ENCODE data around the gene DYNC2I2. TPM values are rescaled to one million over a fixed set of nuclear protein-coding genes. Genes with fewer than 3 reads are reported as not detected.

Gene DYNC2I2
- total and polyA plus RNA-seq, 2 experiments from 2014 or later = 77.2 to 119 TPM

DNA sequence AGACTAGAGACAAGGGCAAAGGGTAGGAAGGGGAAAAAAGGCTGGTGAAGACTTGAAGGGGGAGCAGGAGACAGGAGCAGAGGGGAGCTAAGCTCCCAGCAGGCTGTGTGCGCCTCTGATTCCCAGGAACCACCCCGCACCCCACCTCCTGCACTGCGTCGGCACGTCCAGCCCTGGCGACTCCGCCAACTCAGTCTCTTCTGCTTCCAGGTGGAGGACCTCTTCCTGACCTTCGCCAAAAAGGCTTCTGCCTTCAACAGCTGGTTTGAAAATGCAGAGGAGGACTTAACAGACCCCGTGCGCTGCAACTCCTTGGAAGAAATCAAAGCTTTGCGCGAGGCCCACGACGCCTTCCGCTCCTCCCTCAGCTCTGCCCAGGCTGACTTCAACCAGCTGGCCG is 30.5 kb downstream of the DYNC2I2 start:
- DNase-seq (ENCODE audit: low read depth in 1 of 2, low spot score in 1 of 2) = no peak
- no peaks in the 10 kb centered on the region for H3K4me1 ChIP-seq (ENCODE audit: low read depth)
- no peaks in the 10 kb centered on the region for H3K9me3 ChIP-seq (ENCODE audit: low read depth)
- TF ChIP-seq, protein P1, sequence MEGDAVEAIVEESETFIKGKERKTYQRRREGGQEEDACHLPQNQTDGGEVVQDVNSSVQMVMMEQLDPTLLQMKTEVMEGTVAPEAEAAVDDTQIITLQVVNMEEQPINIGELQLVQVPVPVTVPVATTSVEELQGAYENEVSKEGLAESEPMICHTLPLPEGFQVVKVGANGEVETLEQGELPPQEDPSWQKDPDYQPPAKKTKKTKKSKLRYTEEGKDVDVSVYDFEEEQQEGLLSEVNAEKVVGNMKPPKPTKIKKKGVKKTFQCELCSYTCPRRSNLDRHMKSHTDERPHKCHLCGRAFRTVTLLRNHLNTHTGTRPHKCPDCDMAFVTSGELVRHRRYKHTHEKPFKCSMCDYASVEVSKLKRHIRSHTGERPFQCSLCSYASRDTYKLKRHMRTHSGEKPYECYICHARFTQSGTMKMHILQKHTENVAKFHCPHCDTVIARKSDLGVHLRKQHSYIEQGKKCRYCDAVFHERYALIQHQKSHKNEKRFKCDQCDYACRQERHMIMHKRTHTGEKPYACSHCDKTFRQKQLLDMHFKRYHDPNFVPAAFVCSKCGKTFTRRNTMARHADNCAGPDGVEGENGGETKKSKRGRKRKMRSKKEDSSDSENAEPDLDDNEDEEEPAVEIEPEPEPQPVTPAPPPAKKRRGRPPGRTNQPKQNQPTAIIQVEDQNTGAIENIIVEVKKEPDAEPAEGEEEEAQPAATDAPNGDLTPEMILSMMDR (IDR thresholded peaks at IDR 0.05; ENCODE audit: low read depth, low read length) = no peak
- H3K4me3 ChIP-seq = no peak overlapping the region
- H3K27ac ChIP-seq = no peak overlapping the region
- H3K36me3 ChIP-seq = peaks cover 70% of the 10 kb centered on the region
- no peaks in the 10 kb centered on the region for H3K27me3 ChIP-seq

DNA sequence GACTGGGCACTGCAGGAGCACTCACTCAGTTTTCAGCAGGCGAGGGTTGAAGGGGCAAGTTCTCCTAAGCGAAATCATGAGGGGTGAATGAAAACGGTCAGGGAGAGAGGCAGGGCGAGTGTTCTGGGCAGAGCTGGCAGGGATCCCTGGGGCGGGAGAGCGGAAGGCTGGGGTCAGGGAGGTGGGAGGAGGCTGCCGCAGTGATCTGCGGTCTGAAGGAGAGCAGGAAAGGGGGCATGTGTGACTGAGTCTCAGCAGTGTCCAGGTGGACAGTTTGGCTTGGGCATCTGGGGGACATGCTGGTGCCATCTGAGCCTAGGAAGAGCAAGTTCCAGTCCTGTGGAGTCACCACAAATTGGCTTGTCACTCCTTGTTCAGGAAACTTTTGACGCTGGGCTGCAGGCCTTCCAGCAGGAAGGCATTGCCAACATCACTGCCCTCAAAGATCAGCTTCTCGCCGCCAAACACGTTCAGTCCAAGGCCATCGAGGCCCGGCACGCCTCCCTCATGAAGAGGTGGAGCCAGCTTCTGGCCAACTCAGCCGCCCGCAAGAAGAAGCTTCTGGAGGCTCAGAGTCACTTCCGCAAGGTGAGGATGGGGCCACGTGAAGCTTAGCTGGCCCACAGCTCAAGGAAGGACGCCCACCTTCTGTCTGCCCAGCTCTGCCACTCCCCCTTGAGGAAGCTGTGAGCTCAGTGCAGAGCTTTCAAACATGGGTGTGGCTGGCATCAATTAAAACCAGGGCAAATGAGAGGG is 31.1 kb downstream of the DYNC2I2 start:
- no peaks in the 10 kb centered on the region for H3K9me3 ChIP-seq (ENCODE audit: low read depth)
- TF ChIP-seq, protein P1 (IDR thresholded peaks at IDR 0.05; ENCODE audit: low read depth, low read length) = no peak
- peaks cover 73% of the 10 kb centered on the region for H3K36me3 ChIP-seq
- H3K27ac ChIP-seq = peak overlapping the region; percentile 23
- no peaks in the 10 kb centered on the region for H3K27me3 ChIP-seq
- no peaks in the 10 kb centered on the region for H3K4me1 ChIP-seq (ENCODE audit: low read depth)
- H3K4me3 ChIP-seq = no peak overlapping the region
- DNase-seq (ENCODE audit: low read depth in 1 of 2, low spot score in 1 of 2) = no peak

DNA sequence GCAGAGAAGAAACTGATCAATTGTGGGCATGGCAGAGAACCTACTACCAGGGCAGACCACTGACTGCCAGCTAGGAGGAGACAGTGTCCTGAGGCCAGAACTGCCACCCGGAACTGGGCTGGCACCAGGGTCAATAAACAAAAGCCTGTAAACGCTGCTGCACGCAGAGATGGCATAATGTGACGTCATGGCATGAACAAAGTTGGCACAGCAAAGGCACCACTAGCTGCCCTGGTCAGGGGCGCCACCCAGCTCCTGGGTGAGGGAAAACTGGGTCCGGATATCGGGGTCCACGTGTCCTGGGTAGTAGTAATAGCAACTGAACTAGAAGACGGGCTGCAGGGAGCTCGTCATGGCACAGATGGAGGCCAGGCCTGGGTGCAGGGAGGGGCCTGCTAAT is 32.1 kb downstream of the DYNC2I2 start:
- TF ChIP-seq, protein P1 (IDR thresholded peaks at IDR 0.05; ENCODE audit: low read depth, low read length) = no peak
- H3K27me3 ChIP-seq = no peaks in the 10 kb centered on the region
- no peak overlapping the region for H3K27ac ChIP-seq
- no peaks in the 10 kb centered on the region for H3K9me3 ChIP-seq (ENCODE audit: low read depth)
- H3K4me3 ChIP-seq = no peak overlapping the region
- H3K36me3 ChIP-seq = peaks cover 77% of the 10 kb centered on the region
- H3K4me1 ChIP-seq (ENCODE audit: low read depth) = no peaks in the 10 kb centered on the region
- no peak for DNase-seq (ENCODE audit: low read depth in 1 of 2, low spot score in 1 of 2)

DNA sequence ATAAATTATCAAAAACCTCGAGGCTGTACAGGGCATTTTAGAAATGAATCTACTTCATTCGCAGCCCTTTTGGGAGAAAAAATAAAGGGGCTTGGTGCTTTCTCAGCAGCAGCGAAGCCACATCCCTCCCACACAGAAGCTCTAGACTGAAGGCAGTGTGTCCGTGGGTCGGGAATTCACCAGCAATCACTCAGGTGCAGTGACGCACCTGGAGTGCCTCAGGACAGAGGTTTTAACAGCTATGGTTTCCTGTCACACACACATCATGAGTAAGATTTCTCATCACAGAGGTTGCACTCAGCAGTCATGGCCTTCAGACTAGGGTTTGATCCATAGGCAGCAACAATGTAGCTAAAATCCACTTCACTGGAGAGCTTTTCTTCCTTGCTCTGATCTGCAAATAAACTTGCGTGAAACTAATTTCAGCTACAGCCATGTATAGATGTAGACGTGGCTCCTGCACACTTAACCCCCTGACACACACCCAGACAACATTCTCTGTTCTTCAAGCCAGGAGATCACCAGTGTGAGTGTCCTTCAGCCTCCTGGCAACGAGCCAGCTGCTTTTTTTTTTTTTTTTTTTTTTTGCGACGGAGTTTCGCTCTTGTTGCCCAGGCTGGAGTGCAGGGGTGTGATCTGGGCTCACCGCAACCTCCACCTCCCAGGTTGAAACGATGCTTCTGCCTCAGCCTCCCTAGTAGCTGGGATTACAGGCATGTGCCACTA is 34.8 kb downstream of the DYNC2I2 start:
- Histone ChIP-seq H3K4me3 (no peak overlapping the region), H3K4me1 (ENCODE audit: low read depth) (no peaks in the 10 kb centered on the region), H3K36me3 (peaks cover 84% of the 10 kb centered on the region), H3K9me3 (ENCODE audit: low read depth) (no peaks in the 10 kb centered on the region), H3K27ac (peak overlapping the region; percentile 28), H3K27me3 (no peaks in the 10 kb centered on the region)
- TF ChIP-seq, protein P1 (IDR thresholded peaks at IDR 0.05; ENCODE audit: low read depth, low read length) = no peak
- no peak for DNase-seq (ENCODE audit: low read depth in 1 of 2, low spot score in 1 of 2)

DNA sequence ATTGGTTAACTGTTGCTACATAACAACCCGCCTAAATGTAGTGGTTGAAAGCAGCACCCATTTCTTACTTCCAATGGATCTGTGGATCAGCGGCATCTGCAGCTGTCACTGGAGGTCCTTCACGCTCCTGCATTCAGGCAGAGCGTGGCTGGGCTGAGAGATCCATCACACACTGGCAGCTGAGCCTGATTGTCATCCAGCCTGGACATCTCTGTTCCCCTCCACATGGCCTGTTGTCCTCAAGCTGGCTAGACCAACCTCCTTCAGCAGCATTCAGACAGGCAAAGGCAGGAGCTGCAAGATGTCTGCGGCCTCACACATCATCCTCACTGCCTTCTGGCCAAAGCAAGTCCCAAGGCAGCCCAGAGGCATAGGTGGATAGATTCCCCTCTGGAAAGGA is 36.9 kb downstream of the DYNC2I2 start:
- Histone ChIP-seq H3K27ac (no peak overlapping the region), H3K4me3 (no peak overlapping the region), H3K4me1 (ENCODE audit: low read depth) (no peaks in the 10 kb centered on the region), H3K27me3 (no peaks in the 10 kb centered on the region), H3K36me3 (peaks cover 84% of the 10 kb centered on the region), H3K9me3 (ENCODE audit: low read depth) (no peaks in the 10 kb centered on the region)
- no peak for DNase-seq (ENCODE audit: low read depth in 1 of 2, low spot score in 1 of 2)
- TF ChIP-seq, protein P1 (IDR thresholded peaks at IDR 0.05; ENCODE audit: low read depth, low read length) = no peak
